Measurements from ENCODE around the gene PDYN.
A peak's percentile ranks its signal among the peaks of the same experiment; 100 is the strongest.
"Not testable (repeated sequence)": the region's sequence is repeated elsewhere in the genome, so short reads cannot be mapped to it uniquely, and the experiment has no call there.

Gene PDYN

DNA sequence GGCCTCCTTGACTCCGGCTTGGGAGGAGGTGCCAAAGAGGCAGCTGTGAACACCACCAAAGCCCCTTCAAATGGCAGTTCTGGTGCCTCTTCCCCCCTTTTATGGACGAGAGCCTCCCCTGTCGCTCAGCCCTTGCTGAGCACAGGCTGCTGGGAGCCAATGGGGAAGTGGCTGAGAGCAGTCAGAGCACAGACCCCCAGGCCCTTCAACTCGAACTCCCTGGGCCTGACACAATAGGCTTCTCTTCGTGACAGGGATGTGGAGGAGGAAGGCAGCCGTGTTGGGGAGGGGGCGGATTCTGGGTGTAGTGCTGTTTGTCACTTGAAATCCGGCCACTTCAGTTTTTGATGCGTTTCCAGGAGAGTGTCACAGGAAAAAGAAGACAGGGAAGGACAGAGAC, at the start of gene PDYN:
Gene PDYN, minus strand, starts transcription at position 73 of the 400 bp plus-strand sequence. CDS start 10,974 bp downstream, outside the sequence.
- no peak for DNase-seq

DNA sequence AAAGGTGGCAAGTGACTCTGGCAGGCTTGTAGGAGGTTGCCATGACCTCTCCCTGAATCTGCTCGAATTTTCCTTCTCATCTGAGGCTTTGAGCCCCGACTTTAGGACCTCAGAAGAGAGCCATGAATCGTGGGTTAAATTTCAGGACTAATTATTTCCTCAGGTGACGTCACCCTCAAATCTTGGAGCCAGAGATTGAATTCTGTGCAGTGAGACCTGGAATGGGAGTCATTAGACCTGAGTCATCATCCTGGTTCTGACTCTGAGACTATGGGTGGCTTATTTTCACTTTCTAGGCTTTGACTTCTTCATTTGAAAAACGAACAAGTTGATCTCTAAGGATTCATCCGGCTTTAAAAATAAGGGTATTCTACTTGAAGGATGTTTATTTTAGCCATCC, 48.5 kb upstream of the PDYN start:
- DNase-seq, result no peak

DNA sequence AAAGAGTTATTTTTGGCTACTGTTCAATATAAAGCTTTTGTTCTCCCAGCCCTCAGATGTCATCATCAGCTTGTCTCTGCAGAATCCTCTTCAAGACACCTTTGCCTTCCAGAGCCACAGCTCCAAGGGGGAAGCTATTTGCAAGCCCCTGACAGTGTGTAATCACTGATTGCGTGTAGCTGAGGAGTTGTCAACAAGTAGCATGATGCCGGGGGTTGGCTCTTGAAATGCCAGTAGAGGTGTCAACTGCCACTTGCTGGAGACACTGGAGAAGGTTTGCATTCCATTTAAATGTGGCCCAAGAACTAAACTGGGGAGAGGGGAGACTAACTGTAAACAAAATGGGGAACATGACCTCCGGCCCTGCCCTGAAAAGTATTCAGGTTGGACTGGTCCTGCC, 44.3 kb upstream of the PDYN start:
- DNase-seq, result no peak

DNA sequence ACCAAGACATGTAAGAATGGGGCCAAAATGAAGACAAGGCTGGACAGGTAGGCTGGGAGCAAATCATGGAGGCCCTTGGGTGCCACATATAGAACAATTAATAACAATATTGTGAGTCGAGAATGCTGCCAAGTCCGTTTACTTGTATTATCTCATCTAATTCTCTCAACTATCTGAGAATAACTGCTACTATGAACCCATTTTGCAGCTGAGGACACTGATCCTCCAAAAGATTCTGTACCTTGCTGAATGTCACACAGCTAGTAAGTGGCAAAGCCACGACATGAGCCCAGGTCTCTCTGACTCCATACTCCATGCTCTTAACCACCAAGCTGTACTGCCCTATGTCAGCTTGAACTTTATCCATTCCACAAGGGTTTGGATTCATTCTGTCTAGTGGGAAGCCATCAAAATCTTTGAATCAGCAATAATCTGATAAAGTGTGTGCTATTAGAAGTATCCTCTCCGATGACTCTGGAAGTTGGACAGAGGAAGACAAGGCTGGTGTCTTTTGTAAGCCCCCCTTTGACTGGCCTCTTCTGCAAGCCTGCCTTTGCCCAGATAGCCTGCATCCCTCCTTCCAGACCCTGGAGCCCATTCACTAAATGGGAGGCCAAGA, 43.5 kb upstream of the PDYN start:
- DNase-seq, result no peak

DNA sequence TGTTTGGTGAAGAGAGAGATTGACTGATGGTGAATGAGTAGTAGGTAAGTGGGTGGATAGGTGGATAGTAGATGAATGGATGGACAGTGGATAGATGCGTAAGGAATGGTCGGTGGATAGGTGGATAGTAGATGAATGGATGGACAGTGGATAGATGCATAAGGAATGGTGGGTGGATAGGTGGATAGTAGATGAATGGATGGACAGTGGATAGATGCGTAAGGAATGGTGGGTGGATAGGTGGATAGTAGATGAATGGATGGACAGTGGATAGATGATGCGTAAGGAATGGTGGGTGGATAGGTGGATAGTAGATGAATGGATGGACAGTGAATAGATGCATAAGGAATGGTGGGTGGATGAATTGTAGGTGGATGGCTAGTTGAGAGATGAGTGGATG, 42.5 kb upstream of the PDYN start:
- not testable (repeated sequence) for DNase-seq

DNA sequence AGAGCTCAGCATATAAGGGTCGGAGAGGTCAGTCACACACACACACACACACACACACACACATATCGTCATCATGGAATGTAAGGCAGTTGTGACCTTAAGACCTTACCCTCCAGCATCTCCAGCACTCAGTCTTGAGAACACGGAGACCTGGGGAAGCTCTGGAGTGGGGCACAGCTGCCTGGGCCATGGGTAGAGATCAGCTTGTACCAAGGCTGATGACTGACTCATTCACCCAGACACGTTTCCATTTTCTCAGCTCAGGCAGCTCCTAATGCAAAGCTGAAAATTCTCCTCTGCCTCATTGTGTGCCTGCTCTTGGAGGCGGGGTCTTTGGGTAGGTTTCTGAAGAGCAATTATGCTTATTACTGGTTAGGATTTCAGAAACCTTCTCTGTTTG, 38.3 kb upstream of the PDYN start:
- no peak for DNase-seq

DNA sequence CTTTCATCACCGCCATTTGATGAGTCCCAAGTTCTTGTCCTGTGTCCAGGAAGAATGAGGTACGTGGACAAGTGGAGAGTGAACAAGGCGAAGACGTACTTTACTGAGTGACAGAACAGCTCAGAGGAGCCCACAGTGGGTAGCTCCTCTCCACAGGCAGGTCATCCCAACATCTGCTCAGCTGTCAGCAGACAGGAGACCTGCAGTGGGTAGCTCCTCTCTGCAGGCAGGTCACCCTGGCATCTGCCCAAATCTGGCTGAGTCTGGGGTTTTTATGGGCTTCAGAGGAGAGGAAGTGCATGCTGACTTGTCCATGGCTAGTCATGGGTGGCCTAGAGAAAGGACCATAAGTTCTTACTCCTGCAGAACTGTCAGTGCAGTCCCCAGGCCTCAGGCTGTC, 32.7 kb upstream of the PDYN start:
- DNase-seq, result no peak

DNA sequence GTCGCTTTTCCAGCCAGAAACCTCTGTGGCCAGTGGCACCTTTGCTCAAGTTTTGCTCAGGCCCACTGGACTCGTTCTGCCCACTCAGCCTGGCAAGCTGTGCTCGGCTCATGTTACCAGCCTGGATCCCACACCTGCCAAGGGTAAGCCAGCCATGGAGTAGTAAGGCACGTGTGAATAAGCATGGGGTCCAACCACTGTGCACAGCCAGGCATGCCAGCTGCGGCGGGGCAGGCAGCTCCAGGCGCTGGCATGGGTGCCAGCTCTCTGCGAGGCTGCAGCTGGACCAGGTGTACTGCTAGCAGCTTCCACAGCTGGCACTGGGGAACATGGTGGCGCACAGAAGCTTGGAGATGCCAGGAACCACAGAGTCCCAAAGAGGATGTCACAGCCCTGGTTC, 32.1 kb upstream of the PDYN start:
- no peak for DNase-seq

DNA sequence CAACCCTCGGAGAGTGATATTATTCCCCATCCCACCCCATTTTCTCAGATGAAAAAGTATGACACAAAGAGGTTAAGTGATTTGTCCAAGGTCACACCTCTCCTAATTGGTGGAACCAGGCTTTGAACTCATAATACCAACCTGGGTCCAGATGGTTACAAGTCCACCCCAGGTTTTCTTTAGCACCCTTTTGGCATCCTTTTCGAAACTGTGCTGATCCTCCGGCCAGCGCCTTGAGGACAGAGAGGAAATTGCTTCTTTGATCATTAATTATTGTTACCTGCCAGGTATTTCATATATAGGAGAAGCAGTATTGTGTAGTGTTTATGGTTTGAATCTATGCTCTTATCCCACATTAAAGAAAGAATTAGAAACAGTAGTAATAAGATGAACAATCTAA, 29.3 kb upstream of the PDYN start:
- DNase-seq, result no peak

DNA sequence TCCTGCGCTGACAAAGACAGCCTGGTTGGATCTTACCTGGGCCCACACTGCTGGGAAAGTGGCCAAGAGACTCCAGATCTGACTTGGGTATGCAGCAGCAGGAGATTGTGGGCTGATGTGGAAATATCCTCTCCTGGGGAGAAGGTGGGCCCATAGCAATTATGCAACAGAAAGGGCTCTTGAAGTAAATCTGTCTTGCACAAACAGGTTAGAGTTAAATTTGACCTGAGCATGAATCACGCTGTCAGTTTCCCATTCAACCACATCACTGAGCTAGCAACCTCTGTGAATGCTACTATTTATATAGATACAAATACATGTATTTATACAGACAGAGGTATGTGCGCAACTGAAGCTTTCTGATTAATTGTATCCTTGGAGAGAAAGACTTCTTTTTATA, 28.3 kb upstream of the PDYN start:
- DNase-seq, result no peak

DNA sequence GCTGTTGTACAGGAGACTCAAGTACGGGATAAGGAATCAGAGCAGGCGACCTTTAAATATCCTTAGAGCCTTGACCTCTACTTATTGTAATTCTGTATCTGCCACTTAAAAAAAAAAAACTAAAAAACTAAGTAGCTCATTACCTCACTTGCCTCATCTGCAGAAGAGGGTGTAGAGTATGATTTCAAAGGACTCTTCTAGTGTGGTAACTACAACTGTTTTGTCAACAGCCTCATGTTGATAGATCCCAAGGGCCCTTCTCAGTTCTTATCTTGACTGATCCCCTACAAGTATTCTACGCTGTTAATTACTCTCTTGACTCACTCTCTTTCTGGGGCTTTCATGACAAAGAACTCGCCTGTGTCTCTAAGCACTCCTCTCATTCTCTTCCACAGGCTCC, 16.7 kb upstream of the PDYN start:
- DNase-seq, result no peak

DNA sequence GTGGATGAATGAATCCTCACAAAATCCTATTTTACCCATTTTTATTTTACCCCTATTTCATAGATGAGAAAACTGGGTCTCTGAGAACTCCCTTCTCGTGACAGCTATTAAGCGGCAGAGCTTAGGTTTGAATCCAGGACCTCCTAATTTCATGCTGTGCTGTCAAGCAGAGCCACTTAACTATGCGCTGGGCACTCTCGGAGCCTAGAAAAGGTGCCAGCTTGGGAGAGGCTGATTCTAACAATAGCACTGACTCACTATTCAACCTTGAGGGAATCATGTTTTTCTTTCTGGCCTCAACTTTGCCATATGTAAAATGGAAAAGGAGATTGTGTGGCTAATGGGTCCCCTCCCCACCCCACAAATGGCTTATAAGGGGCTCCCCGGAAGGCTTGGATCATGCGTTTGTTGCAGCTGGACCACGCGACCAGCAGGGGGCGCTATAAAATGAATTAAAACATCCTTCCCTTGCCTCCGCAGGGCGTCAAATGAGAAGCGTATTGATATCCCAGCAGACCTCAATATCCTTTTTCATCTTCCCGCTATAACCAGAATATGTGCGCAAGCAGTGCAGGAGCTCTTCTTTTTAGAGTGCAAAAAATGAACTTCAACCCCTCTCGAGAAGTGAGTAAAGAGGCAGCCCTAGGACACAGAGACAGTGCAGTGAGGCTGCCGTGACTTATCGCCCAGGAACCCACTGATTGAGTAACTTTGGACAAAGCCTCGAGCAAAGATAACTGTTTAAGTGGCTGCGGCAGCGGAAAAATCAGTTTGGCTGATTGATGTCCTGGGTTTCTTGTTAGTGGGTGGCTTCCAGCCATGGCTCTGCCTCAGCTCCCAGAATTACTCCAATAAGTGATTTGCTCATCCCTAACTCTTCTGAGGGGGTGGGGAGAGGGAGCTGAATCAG, 12.8 kb upstream of the PDYN start:
- no peak for DNase-seq

DNA sequence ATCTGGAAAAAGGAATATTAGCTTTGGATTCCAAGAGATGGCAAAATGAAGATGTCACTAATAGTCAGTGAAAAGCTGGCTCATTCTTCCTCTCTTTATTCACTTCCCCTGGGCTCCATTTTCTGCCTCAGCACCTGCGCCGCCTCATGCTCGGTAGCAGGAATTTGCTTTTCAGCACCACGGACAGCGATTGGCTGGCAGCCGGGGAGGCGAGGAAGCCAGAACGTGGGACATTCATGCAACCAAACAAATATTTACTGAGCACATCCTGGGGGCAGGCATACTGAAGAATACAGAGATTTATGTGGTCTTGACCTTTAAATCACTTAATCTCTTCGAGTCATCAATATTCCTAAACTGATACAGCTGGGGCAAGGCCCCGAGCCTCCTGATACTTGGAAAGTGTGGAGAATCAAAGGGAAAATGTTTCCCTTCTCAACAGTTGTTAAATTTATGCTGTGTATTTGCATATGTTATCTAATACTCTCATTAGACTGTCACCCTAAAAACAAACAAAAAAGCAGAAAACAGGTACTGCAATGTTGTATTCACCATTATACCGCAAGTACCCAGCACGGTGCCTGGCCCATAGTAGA, 12.1 kb upstream of the PDYN start:
- peak; percentile 19 for DNase-seq

DNA sequence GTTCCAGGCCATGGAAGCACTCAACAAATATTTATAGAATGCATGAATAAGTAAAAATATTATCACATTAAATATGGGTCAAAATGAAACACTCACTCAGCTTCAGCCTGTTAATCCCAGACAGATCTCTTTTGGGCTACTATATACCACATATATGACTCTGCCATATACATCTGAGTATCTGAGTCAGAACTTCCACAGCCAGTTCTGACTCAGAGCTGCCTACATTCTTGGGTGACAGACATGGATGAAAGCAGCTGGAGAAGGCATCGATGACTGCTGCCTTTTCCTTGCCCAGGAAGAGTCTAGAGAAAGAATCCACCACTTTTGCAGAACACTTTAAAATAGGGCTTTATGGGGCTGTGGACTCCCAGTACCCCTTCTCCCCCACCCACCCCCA, 11.5 kb upstream of the PDYN start:
- no peak for DNase-seq

DNA sequence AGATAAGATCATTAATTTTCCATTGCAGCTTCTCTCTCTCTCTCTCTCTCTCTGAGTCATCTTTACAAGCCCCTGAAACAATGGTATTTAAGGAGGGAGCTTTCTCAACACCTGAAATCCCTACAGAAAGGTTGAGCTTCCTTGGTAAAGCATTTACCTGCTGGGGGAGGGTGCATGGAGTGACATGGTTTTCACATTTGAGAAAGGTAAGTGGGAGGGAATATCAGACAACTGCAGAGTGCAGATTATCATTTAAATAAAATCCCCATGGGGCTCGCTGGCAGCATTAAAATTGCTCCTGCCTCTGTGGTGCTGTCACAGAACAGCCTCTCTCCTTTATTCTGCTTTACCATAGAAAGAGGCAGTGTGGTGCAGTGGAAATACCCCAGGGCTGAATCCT, 10.3 kb upstream of the PDYN start:
- DNase-seq, result no peak

DNA sequence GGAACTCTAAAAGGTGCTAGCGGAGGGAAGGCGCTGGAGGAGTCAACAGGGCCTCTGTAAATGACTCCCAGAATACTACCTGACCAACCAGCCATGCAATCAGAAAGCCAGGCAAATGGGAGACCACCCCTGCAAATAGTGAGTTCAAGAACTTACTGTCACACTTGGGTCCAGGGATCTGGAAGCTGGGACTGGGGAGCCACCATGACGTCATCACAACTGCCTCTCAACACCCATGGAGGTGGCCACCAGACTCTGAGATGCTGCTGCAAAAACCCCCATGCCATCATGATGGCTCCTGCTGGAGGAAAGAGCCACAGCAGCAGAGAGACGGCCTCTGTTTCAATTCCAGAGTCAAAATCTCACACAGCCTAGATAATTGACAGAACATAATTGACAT, 8.5 kb upstream of the PDYN start:
- no peak for DNase-seq

DNA sequence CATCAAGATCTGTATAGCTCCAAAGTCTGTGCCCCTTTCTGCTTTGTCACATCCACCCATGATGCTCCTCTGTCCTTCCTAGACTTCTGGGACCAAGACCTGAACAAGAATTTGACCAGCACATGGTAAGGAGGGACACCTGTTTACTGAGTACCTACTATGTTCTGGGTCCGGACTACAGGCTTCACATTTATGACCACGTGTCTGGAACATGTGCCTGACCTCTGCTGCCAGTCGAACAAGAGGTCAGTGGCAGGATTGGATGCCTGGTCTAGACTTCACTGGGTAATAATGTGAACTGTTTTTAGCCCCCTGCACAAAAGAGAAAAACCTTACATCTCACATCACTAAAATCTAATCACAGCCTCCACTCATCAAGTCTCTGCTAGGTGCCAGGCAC, 7.3 kb upstream of the PDYN start:
- DNase-seq, result no peak

DNA sequence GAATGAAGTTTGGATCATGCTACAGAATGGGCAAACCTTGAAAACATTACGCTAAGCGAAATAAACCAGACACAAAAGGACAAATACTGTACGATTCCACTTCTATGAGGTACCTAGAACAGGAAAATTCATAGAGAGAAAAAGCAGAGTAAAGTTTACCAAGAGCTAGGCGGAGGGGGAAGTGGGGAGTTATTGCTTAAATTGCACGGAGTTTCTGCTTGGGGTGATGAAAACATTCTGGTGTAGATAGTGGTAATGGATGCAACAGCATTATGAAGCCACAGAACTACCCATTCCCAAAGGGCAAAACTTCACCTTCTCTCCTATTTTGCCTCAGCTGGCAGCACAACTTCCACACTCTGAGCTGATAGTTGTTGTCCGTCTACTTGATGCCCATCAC, 6.4 kb upstream of the PDYN start:
- no peak for DNase-seq

DNA sequence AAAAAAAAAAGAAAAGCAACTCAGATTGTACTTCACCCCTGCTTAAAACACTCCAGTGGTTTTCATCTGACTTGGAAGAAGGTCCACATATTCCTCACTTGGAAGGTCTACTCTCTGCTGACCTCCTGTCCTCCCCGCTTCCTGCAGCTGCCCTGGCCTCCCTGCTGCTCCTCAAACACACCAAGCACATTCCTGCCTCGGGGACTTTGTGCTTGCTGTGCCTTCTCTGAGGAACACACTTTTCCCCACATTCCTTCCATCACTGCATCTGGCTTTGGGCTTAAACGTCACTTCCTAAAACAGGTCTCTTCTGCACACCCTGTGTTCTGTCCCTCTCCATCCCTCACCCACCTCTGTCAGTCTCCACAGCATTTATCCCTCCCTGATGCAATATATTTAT, 4.9 kb upstream of the PDYN start:
- DNase-seq, result no peak

DNA sequence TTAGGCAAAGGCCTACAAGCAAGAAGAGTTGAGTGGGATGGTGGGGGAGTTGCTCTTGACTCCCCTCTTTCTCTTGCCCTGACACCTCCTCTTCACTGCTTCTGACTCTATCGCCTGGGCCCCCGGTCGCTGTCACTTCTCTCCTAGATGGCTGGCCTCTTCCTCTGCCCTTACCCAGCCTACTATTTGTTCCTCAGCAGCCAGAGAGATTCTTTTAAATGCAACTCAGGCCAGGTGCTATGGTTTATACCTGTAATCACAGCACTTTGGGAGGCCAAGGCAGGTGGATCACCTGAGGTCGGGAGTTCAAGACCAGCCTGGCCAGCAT, 4.3 kb upstream of the PDYN start:
- no peak for DNase-seq

DNA sequence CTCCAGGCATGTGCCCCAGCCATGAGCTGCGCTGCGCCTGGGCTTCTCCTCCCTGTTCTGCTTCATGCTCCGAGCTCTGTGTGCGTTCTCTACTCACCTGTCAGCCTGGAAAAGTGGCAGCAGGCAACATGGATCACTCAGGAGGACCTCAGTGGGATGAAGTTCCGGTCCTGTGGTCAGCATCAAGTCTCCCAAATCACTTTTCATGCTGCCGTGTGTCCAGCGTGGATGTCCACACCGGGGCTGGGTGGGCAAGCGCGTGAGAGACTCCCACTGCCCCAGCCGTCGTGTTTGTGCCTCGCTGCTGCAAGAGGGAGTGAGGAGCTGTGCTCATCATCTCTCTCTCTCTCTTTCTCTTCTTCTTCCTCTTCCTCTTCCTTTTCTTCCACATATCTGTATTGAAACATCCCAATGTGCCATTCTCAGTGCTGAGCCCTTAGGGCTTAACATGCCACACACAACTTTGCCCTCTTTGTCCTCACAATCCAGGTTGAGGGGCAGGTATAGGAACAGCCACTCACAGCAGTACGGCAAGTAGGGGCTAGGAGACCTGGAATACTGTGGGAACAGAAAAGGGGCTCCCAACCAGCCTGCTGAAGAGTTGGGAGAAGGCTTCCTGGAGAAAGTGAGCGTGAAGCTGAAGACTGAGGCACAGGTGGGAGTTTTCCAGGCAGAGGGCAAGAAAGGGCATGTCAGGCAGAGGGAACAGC, 3.8 kb upstream of the PDYN start:
- DNase-seq, result no peak

DNA sequence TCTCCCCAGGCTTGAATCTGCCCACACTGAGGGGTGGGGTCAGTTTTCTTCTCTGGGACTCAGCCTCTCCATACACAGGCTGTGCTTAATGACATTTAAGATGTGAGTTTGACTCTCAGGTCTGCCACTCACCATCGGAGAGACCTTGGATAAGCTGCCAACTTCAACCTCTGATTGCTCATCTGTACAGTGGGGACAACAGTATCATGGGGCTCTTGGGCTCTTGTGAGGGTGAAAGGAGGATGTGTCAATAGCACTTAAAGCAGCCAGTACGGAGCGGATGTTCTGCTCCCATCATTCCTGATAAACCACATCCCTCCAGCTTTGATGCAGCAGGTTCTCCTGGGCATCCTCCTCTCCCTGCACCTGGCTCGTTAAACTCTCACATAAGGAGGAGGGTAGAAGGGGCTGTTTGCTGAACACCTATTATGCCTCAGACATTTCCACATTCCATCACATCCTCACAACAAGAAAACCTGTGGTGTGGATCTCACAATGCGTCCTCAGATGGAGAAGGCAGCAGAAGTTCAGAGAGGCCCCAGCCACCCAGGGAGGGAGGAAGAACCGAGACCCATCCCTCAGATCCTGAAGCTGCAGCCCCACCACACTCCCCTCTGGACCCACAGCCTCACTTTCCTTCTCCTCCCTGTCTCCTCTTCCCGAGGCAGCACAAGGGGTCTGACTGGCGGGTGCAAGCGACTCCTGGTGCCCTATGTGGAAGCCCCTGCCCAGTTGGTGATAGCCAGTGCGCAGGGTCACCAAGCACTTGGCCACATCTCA, 1.9 kb upstream of the PDYN start:
- no peak for DNase-seq

DNA sequence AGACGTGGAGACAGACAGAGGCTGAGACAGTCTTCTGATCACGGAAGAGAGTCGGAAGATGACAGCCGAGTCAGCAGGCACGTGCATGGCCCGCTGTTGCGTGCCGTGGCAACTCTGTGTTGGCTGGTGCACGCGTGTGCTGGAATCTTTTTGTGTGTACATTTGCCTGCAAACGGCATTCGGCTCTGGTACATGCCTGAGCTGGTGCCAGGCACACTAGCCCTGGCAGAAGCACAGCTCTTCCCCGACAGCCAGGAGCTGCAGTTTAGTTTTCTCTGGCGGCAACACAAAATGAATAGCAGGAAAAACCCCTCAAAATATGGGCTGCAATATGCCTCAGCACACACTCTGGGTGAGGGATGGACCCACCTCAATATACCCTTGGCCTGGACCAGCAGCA, 769 bp upstream of the PDYN start:
- no peak for DNase-seq

Data from activated CD4-positive, alpha-beta T cell treated with anti-CD3 and anti-CD28 coated beads for 1 hour (primary cell).